Aorta (tissue), 5 donors: Measurements from ENCODE around the gene UVSSA. TPM values are rescaled to one million over a fixed set of nuclear protein-coding genes. Genes with fewer than 3 reads are reported as not detected.
A peak's percentile ranks its signal among the peaks of the same experiment; 100 is the strongest.

ENCODE experiments used
- ATAC-seq: fragments of 200-7000 bp; cut with Tn5 transposase; one replicate; pipeline ENCODE4 v1.9.1; 2022; ENCODE audit warnings: moderate library complexity; ENCODE audit not compliant: low FRiP score
- DNase-seq, 2 donors: peaks; one replicate each; pipeline ENCODE4 v3.0.0-alpha.2; 2020
- H3K27ac ChIP-seq, 2 donors: one replicate each; pipeline ENCODE4 v1.5.1; 2013; ENCODE audit warnings: low read length in 2 of 2, mild to moderate bottlenecking in 2 of 2, moderate library complexity in 2 of 2, control low read depth in 1 of 2, inconsistent platforms in 1 of 2, low read depth in 1 of 2
- H3K27me3 ChIP-seq, 2 donors: one replicate each; pipeline ENCODE4 v1.6.1; 2013; ENCODE audit warnings: control low read depth in 1 of 2, low read length in 1 of 2, mild to moderate bottlenecking in 1 of 2, moderate library complexity in 1 of 2; ENCODE audit not compliant: insufficient read depth in 2 of 2, control insufficient read depth in 1 of 2
- H3K36me3 ChIP-seq, 2 donors: one replicate each; pipeline ENCODE4 v1.6.1; 2013; ENCODE audit warnings: control low read depth in 1 of 2, low read length in 1 of 2, mild to moderate bottlenecking in 1 of 2; ENCODE audit not compliant: insufficient read depth in 2 of 2, control insufficient read depth in 1 of 2
- H3K4me1 ChIP-seq, 2 donors: one replicate each; pipeline ENCODE4 v1.6.1; 2013; ENCODE audit warnings: low read length in 2 of 2, control low read depth in 1 of 2, mild to moderate bottlenecking in 1 of 2, moderate library complexity in 1 of 2; ENCODE audit not compliant: insufficient read depth in 2 of 2, control insufficient read depth in 1 of 2
- H3K4me3 ChIP-seq, 2 donors: one replicate each; pipeline ENCODE4 v1.5.1; 2013; ENCODE audit warnings: low read length in 2 of 2, control low read depth in 1 of 2, mild to moderate bottlenecking in 1 of 2
- H3K9me3 ChIP-seq: one replicate; pipeline ENCODE4 v1.6.1; 2013; ENCODE audit warnings: mild to moderate bottlenecking, low read length; ENCODE audit not compliant: control insufficient read depth
- WGBS, 2 donors: extraction: QIAGEN DNeasy Blood & Tissue Kit; methylation state at CpG; one replicate each; pipeline ENCODE4 v1.1.7; 2013; 5-methylcytosine and 5-hydroxymethylcytosine counted together
- intact Hi-C, 2 donors: fragments of 100-400 bp; cut with DNase I; formaldehyde crosslinking; loops; one replicate each; pipeline versions ENCODE4 v1.14.2 to v1.15.0; 2022
- polyA plus RNA-seq, 2 donors: library from polyadenylated mRNA; stranded (reverse); fragments of 200-250 nt; gene quantifications; one replicate each; pipeline ENCODE4 v1.2.3, GENCODE V29; 2013
- total RNA-seq, 2 donors: library from RNA; stranded (reverse); fragmentation: NEBNext Ultra II Directional; extraction: Animal tissue kit (Norgen Biotek cat#: 25700); gene quantifications; one replicate each; pipeline ENCODE4 v1.2.1, GENCODE V29; 2021
- donor health status: healthy with polysubstance abuse.
- donor health status: Bipolar disorder and iron deficiency.
- donor health status: DM: no; HTN: no; CAD: no.
- donor health status: DM: no; HTN: no; CAD: no.
- donor health status: DM: yes; HTN: yes; CAD: no.

UVSSA gene
- total and polyA plus RNA-seq, 4 donors, result 2.3 to 33.5 (median 16.3) TPM

DNA sequence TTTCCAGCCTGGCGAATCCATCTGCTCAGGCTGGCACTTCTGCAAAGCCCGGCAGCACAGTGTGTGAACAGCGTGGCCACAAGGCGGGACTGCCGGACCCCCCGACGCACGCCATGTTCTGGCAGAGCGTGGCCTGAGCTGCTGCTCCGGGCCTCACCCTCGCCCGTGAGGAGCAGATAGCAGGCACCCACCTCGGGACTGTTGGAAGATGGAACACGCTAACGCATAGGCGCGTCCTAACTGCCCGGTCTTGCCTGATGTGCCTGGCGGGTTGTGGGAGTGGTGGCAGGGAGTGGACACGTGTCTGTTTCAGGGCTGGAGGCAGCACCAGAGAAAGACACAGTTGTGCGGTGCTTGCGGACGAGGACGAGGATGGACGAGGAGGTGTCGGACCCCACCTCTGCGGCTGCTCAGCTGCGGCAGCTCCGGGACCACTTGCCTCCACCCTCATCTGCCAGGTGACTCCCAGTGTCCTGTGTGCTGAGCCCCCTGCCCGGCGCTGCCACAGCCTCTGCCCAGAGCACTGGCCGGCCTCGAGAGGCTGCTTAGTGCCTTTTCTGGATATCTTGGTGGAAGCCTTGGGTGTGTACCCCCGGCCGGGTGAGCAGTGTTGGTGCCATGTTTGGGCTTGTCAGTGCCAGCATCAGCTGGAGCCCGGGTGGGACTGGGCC, 28.2 kb downstream of the UVSSA start:
- H3K27ac ChIP-seq, result no peak overlapping the region
- peaks cover 0 to 1% of the 10 kb centered on the region in 2 donors for H3K36me3 ChIP-seq
- intact Hi-C loops, result no loop called here
- no peaks in the 10 kb centered on the region for H3K27me3 ChIP-seq
- no peaks in the 10 kb centered on the region for H3K4me1 ChIP-seq
- H3K4me3 ChIP-seq, result no peak overlapping the region
- DNase-seq (peak; percentile 43 to 64), ATAC-seq (no peak)
- no peaks in the 10 kb centered on the region for H3K9me3 ChIP-seq
- 95 to 96% methylated on average over 36 of the region's 36 CpGs for WGBS, 2 donors

DNA sequence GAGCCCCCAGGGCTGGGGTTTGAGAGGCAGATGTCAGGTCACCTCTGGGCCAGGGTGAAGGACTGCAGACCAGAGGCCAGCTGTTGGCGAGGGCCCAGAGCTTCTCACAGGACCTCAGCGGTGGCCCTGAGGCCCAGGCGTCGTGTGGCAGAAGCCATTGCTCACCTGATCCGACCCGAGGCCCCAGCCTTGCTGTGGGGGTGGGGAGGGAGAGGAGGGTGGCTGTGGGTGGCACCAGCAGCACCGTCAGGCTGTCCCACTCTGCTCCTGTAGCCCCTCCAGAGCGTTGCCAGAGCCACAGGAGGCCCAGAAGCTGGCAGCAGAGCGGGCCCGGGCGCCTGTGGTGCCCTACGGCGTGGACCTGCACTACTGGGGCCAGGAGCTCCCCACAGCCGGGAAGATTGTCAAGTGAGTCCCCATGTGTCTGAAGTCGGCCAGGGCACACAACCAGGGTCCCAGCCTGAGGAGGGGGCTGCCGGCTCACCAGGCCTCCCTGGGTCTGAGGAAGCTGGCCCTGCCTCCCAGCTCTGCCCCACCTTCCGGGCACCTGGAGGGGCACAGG, 28.8 kb downstream of the UVSSA start:
- DNase-seq (peak; percentile 32), ATAC-seq (no peak)
- Histone ChIP-seq H3K4me3 (no peak overlapping the region), H3K27me3 (no peaks in the 10 kb centered on the region), H3K27ac (no peak overlapping the region), H3K4me1 (no peaks in the 10 kb centered on the region), H3K36me3 (peaks cover 0 to 1% of the 10 kb centered on the region in 2 donors), H3K9me3 (no peaks in the 10 kb centered on the region)
- intact Hi-C loops, result no loop called here
- WGBS, 2 donors, result 87 to 90% methylated on average over 15 to 17 of the region's 17 CpGs

DNA sequence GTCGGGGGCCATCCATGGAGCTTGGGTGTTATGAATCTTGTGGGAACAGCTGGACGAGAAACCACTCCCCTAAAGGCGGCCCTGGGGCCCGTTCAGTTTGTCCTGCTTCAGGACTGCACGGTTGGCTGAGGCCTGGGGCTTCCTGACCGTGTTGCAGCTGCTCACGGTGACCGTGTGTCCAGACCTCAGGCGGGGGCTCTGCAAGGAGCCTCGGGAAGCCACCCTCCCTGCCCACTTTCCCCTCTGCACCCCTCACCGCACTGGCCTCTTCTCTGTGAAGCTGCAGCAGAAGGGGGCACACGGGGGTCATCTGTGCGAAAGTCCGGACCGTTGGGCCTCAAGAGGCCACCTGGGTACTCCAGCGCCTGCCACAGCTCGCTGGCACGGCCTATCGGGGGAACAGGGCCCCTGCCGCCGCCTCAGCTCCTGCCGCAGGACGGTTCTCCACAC, 29.4 kb downstream of the UVSSA start:
- ATAC-seq (no peak), DNase-seq (peak; percentile 34 to 62)
- H3K4me1 ChIP-seq, result no peaks in the 10 kb centered on the region
- WGBS, 2 donors, result 93 to 95% methylated on average over 23 of the region's 23 CpGs
- intact Hi-C loops, result no loop called here
- H3K4me3 ChIP-seq, result no peak overlapping the region
- H3K36me3 ChIP-seq, result peaks cover 0 to 1% of the 10 kb centered on the region in 2 donors
- no peaks in the 10 kb centered on the region for H3K9me3 ChIP-seq
- no peak overlapping the region for H3K27ac ChIP-seq
- no peaks in the 10 kb centered on the region for H3K27me3 ChIP-seq

DNA sequence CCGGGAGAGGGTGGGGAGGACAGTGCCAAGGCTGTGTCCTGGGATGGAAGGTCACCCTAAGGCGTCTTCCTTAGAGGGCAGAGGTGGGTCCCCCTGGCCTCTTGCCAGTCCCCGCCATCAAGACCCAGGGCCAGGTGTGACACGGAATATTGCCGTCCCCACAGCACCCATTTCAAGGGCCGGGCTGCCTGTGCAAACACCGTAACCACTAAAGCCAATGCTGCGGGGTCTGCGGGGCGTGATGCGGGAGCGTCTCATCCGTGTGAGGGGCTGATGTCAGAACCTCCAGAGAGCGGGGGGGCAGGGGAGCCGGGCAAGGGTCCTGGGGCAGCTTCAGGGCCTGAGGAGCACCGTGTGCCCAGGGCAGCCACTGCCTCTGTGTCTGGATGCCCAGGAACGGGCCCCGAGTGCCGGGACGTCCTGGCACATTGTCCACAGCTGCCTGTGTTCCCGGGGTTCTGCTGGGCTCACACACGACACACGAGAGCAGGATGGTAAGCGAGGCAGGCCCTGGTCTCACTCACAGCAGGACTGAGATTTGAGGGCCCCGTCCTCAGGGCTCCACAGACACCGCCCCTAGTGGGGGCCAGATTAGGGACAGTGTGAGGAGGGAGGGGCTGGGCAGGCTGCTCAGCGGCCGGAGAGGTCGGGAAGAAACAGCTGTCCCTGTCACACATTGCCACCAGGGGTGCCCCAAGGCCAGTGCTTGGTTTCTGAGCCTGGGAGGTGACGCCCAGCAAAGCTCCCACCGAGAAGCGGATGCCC, 30.0 kb downstream of the UVSSA start:
- ATAC-seq (no peak), DNase-seq (peak; percentile 38 to 66)
- H3K27me3 ChIP-seq, result no peaks in the 10 kb centered on the region
- no peaks in the 10 kb centered on the region for H3K4me1 ChIP-seq
- 94% methylated on average over 29 to 32 of the region's 32 CpGs for WGBS, 2 donors
- peaks cover 0 to 1% of the 10 kb centered on the region in 2 donors for H3K36me3 ChIP-seq
- intact Hi-C loops, result no loop called here
- H3K9me3 ChIP-seq, result no peaks in the 10 kb centered on the region
- H3K4me3 ChIP-seq, result no peak overlapping the region
- no peak overlapping the region for H3K27ac ChIP-seq

DNA sequence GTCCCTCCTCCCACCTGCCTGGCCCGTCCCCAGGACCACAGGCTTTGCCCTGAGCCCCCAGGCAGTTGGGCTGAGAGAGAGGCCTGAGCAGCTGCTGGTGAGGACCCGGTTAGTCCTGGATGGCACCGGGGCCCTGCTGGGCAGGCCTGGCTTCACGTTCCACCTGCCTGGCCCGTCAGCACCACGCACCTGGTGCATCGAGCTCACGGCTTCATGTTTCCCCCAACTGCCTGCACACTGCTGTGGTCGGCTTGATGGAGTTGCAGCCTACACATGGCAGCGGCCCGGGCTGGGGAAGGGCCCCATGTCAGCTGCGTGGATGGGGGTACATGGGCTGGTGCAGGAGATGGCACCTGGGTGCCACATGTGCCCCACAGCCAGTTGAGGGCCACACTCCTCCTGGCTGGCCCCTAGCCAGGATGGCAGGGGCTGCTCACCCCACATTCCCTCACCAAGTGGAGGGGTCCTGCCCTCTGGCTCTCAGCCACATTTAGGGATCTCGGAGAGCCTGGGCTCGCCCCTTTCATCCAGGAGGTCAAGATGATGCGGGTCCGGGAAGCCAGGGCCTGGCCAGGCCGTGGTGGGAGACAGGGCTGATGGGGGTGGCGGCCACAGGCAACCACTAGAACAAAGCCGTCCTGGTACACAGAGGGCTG, 30.7 kb downstream of the UVSSA start:
- Histone ChIP-seq H3K9me3 (no peaks in the 10 kb centered on the region), H3K4me3 (no peak overlapping the region), H3K36me3 (peaks cover 0 to 1% of the 10 kb centered on the region in 2 donors), H3K27me3 (no peaks in the 10 kb centered on the region), H3K27ac (no peak overlapping the region), H3K4me1 (no peaks in the 10 kb centered on the region)
- ATAC-seq (no peak), DNase-seq (peak; percentile 20 to 71)
- WGBS, 2 donors, result 93% methylated on average over 19 of the region's 19 CpGs
- intact Hi-C loops, result no loop called here

DNA sequence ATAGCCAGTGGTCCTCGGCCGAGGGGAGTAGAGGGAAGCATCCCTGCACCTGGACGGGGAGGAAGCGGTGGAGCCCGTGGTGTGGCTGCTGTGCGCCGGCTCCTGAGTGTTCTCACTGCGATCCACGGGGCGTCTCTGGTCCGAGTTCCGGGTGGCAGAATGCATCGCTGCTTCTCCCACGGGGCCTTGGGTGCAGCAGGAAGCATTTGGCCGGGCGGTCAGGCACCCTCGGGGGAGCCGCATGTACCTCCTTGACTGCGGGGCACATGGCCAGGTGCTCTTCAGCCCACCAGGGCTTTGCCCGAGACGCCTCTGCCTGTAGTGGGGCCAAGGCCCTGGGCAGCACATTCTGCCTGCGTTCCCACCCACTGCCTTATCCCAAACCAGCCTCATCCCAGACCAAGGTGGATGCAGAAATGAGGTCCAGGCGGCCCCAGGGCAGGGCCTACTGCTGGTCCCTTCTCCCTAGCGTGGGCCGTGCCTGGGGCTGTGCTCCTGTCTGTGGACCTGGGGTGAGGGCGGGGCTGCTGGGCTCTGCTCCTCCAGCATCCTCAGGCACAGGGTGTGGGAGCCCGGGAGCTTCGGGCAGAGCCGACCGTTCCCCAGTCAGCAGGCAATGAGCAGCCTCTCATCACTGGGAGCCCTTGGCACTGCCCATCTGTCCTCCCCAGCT, 31.7 kb downstream of the UVSSA start:
- no peak overlapping the region for H3K27ac ChIP-seq
- DNase-seq (peak; percentile 34 to 71), ATAC-seq (no peak)
- 90% methylated on average over 30 of the region's 30 CpGs for WGBS, 2 donors
- no peaks in the 10 kb centered on the region for H3K4me1 ChIP-seq
- H3K9me3 ChIP-seq, result no peaks in the 10 kb centered on the region
- intact Hi-C loops, result no loop called here
- H3K27me3 ChIP-seq, result no peaks in the 10 kb centered on the region
- H3K36me3 ChIP-seq, result peaks cover 0 to 3% of the 10 kb centered on the region in 2 donors
- no peak overlapping the region for H3K4me3 ChIP-seq

DNA sequence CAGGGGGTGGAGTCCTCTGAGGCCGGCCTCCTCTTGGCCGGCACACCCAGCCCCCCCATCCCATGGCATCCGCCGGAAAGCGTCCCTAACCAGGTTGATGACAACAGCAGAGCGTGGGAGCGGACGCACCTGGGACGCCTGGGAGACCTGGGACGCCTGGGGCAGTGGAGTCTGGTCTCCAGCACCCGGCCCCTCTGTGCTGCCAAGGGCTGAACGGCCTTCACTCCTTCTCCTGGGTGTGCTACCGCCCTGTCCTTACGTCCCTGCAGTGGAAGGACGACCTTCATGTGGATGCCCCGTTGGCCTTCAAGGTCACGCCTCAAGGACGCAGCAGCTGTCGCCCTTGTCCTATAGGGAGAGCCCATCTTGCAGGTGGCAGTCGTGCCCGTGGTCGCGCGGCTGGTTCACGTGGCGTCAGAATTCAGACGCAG, 32.4 kb downstream of the UVSSA start:
- Histone ChIP-seq H3K36me3 (peaks cover 0 to 3% of the 10 kb centered on the region in 2 donors), H3K27me3 (no peaks in the 10 kb centered on the region), H3K27ac (no peak overlapping the region), H3K4me3 (no peak overlapping the region), H3K9me3 (no peaks in the 10 kb centered on the region), H3K4me1 (no peaks in the 10 kb centered on the region)
- 90 to 93% methylated on average over 26 to 27 of the region's 27 CpGs for WGBS, 2 donors
- ATAC-seq, result no peak
- intact Hi-C loops, result no loop called here
- peak; percentile 29 to 72 for DNase-seq

DNA sequence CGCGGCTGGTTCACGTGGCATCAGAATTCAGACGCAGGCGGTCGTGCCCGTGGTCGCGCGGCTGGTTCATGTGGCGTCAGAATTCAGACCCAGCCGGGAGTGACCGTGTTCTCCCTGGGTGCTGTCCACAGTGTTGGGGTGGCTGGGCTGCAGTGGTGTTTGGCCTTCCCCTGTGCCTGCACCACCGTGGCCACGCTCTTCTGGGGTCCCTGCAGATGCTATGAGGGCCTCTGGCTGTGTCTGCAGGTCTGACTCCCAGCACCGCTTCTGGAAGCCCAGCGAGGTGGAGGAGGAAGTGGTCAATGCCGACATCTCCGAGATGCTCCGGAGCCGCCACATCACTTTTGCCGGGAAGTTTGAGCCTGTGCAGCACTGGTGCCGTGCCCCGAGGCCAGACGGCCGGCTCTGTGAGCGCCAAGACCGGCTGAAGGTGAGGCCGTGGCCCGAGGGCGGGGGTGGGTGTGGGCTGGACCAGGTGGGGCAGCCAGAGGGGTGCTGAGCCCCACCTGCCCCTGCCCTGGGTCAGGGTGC, 32.9 kb downstream of the UVSSA start:
- H3K36me3 ChIP-seq, result peaks cover 0 to 3% of the 10 kb centered on the region in 2 donors
- 88 to 95% methylated on average over 26 to 31 of the region's 31 CpGs for WGBS, 2 donors
- DNase-seq, result peak in 1 of 2 donors; percentile 26

More for the DNA sequence above, 32.9 kb downstream of the UVSSA start:
- Histone ChIP-seq H3K4me3 (no peak overlapping the region), H3K9me3 (no peaks in the 10 kb centered on the region), H3K27me3 (no peaks in the 10 kb centered on the region), H3K27ac (no peak overlapping the region), H3K4me1 (no peaks in the 10 kb centered on the region)
- intact Hi-C loops, result no loop called here
- ATAC-seq, result no peak
